AG08396 (cell line): ENCODE data around the gene GUCY1A2.
"Not testable (repeated sequence)": the region's sequence is repeated elsewhere in the genome, so short reads cannot be mapped to it uniquely, and the experiment has no call there.

Experiments used
- DNase-seq: peaks from one replicate; pipeline ENCODE4 v3.0.0; 2012; ENCODE audit warnings: low spot score, mixed read lengths

GUCY1A2 gene

GRCh38 chr11:107018219-107018901, at the start of gene GUCY1A2:
TSS of gene GUCY1A2 (minus strand) at chr11:107018476. CDS start at chr11:107018055, 421 bp downstream.
- peak; percentile 19 for DNase-seq

GRCh38 chr11:107054391-107054790, 36.1 kb upstream of the GUCY1A2 start:
- DNase-seq: no peak

GRCh38 chr11:107051332-107051731, 33.1 kb upstream of the GUCY1A2 start:
- DNase-seq: not testable (repeated sequence)

GRCh38 chr11:107050899-107051298, 32.6 kb upstream of the GUCY1A2 start:
- not testable (repeated sequence) for DNase-seq

- no peak for DNase-seq
These were observed 31.8 kb upstream of the GUCY1A2 start for GRCh38 chr11:107050121-107050520.

GRCh38 chr11:107044503-107044902, 26.2 kb upstream of the GUCY1A2 start:
- DNase-seq: no peak

- peak; percentile 11 for DNase-seq
These were observed 25.1 kb upstream of the GUCY1A2 start for GRCh38 chr11:107043242-107044006.

GRCh38 chr11:107042748-107043147, 24.5 kb upstream of the GUCY1A2 start:
- no peak for DNase-seq

GRCh38 chr11:107041088-107041444, 22.8 kb upstream of the GUCY1A2 start:
- no peak for DNase-seq

GRCh38 chr11:107040433-107041087, 22.3 kb upstream of the GUCY1A2 start:
- DNase-seq: no peak

- no peak for DNase-seq
These were observed 7.4 kb upstream of the GUCY1A2 start for GRCh38 chr11:107025673-107026072.

GRCh38 chr11:107020594-107020993, 2.3 kb upstream of the GUCY1A2 start:
- no peak for DNase-seq

GRCh38 chr11:107018902-107019493, 722 bp upstream of the GUCY1A2 start:
- peak; percentile 77 for DNase-seq

- DNase-seq: peak; percentile 35
These were observed 650 bp downstream of the GUCY1A2 start for GRCh38 chr11:107017433-107018218.

- no peak for DNase-seq
These were observed 1.2 kb downstream of the GUCY1A2 start for GRCh38 chr11:107017104-107017432.

- DNase-seq: no peak
These were observed 3.4 kb downstream of the GUCY1A2 start for GRCh38 chr11:107014871-107015270.

- no peak for DNase-seq
These were observed 6.3 kb downstream of the GUCY1A2 start for GRCh38 chr11:107011977-107012376.

- DNase-seq: no peak
These were observed 9.1 kb downstream of the GUCY1A2 start for GRCh38 chr11:107009190-107009589.

- DNase-seq: no peak
These were observed 12.0 kb downstream of the GUCY1A2 start for GRCh38 chr11:107006076-107006833.

GRCh38 chr11:106999196-106999595, 19.1 kb downstream of the GUCY1A2 start:
- no peak for DNase-seq

GRCh38 chr11:106998916-106999188, 19.4 kb downstream of the GUCY1A2 start:
- no peak for DNase-seq
